Naive thymus-derived CD4-positive, alpha-beta T cell (primary cell): Measurements from ENCODE around the gene CFAP299. TPM values are rescaled to one million over a fixed set of nuclear protein-coding genes. Genes with fewer than 3 reads are reported as not detected.

ENCODE experiments used
- ATAC-seq: fragments of 150-1000 bp; cut with Tn5 transposase; 2 replicates; pipeline ENCODE4 v1.10.0; 2021; ENCODE audit warnings: mild to moderate bottlenecking, moderate library complexity
- CTCF ChIA-PET: fragments of 350-600 bp; sonication (Branson Sonifier 250); formaldehyde crosslinking; loops from one replicate; lab custom pipeline; 2021; ENCODE audit warnings: antibody characterized with exemption; lab: Charles Lee
- POLR2A ChIA-PET: fragments of 350-600 bp; sonication (Branson Sonifier 250); formaldehyde crosslinking; loops from one replicate; lab custom pipeline; 2021; ENCODE audit warnings: antibody characterized with exemption, inconsistent platforms; lab: Charles Lee
- DNase-seq, 9 donors: peaks; one replicate each; pipeline versions ENCODE4 v3.0.0 to v3.0.0-alpha.2; 2020 to 2022; ENCODE audit warnings: mixed read lengths in 1 of 9
- H3K27ac ChIP-seq: one replicate; pipeline ENCODE4 v1.7.0; 2013; ENCODE audit warnings: mild to moderate bottlenecking, low read depth, low read length, moderate library complexity
- H3K27me3 ChIP-seq, 2 donors: one replicate each; pipeline ENCODE4 v1.7.0; 2013; ENCODE audit warnings: low read length in 2 of 2, mild to moderate bottlenecking in 2 of 2, moderate library complexity in 2 of 2; ENCODE audit not compliant: control insufficient read depth in 2 of 2, insufficient read depth in 2 of 2
- H3K36me3 ChIP-seq, 3 experiments: 1 replicate in 2 of 3; 2 replicates in 1 of 3; pipeline ENCODE4 v1.7.0; 2013; ENCODE audit warnings: low read length in 3 of 3, mild to moderate bottlenecking in 3 of 3, moderate library complexity in 1 of 3; ENCODE audit not compliant: insufficient read depth in 3 of 3, control insufficient read depth in 2 of 3
- H3K4me1 ChIP-seq, 2 donors: one replicate each; pipeline ENCODE4 v1.7.0; 2013; ENCODE audit warnings: low read length in 2 of 2, mild to moderate bottlenecking in 2 of 2, moderate library complexity in 1 of 2; ENCODE audit not compliant: control insufficient read depth in 2 of 2, insufficient read depth in 2 of 2
- H3K4me3 ChIP-seq: 2 replicates; pipeline ENCODE4 v1.7.0; 2013; ENCODE audit warnings: mild to moderate bottlenecking, low read length
- H3K9me3 ChIP-seq, 3 experiments: 1 replicate in 2 of 3; 2 replicates in 1 of 3; pipeline ENCODE4 v1.7.0; 2013; ENCODE audit warnings: low read length in 3 of 3; ENCODE audit not compliant: control insufficient read depth in 2 of 3
- H3K27ac Mint-ChIP-seq, 9 donors: one replicate each; pipeline ENCODE4 v1.8.0; 2020 to 2022; ENCODE audit warnings: mixed read lengths in 9 of 9, mild to moderate bottlenecking in 8 of 9, moderate library complexity in 5 of 9, inconsistent platforms in 2 of 9
- H3K27me3 Mint-ChIP-seq, 5 donors: one replicate each; pipeline ENCODE4 v1.8.0; 2021 to 2022; ENCODE audit warnings: mixed read lengths in 5 of 5, mild to moderate bottlenecking in 1 of 5
- H3K36me3 Mint-ChIP-seq, 5 donors: one replicate each; pipeline ENCODE4 v1.8.0; 2020 to 2022; ENCODE audit warnings: mixed read lengths in 5 of 5, mild to moderate bottlenecking in 3 of 5, inconsistent platforms in 1 of 5
- H3K4me1 Mint-ChIP-seq, 7 donors: one replicate each; pipeline ENCODE4 v1.8.0; 2020 to 2022; ENCODE audit warnings: mixed read lengths in 7 of 7, mild to moderate bottlenecking in 3 of 7, inconsistent platforms in 1 of 7
- H3K4me3 Mint-ChIP-seq, 10 donors: one replicate each; pipeline ENCODE4 v1.8.0; 2020 to 2022; ENCODE audit warnings: mild to moderate bottlenecking in 10 of 10, mixed read lengths in 10 of 10, moderate library complexity in 6 of 10, inconsistent platforms in 2 of 10
- H3K9me3 Mint-ChIP-seq, 11 donors: one replicate each; pipeline ENCODE4 v1.8.0; 2020 to 2022; ENCODE audit warnings: mixed read lengths in 11 of 11, mild to moderate bottlenecking in 4 of 11, inconsistent platforms in 1 of 11, moderate library complexity in 1 of 11
- intact Hi-C, 2 donors: fragments of 100-400 bp; cut with micrococcal nuclease; formaldehyde crosslinking; loops; one replicate each; pipeline ENCODE4 v1.15.1; 2023
- polyA plus RNA-seq, 2 donors: library from polyadenylated mRNA; unstranded; fragments of 300-500 nt; fragmentation: Illumina TruSeq; gene quantifications; one replicate each; pipeline ENCODE4 v1.2.3, GENCODE V29; 2021
- total RNA-seq, 6 experiments: library from RNA in 5 of 6; stranded (reverse) in 5 of 6; gene quantifications; 1 replicate in 5 of 6; 2 replicates in 1 of 6; pipeline ENCODE4 v1.2.3 and lab custom pipeline; 2021 to 2026

Gene CFAP299
- total and polyA plus RNA-seq, 7 experiments from 2014 or later: not detected

GRCh38 chr4:80374180-80374579, 38.6 kb downstream of the CFAP299 start:
- Mint-ChIP-seq H3K27ac (no peak overlapping the region), H3K9me3 (peaks cover 2 to 67% (median 20%) of the 10 kb centered on the region in 11 donors), H3K27me3 (no peaks in the 10 kb centered on the region), H3K4me3 (no peak overlapping the region), H3K4me1 (peaks cover 0 to 5% (median 0%) of the 10 kb centered on the region in 7 donors), H3K36me3 (peaks cover 0 to 26% (median 21%) of the 10 kb centered on the region in 5 donors)
- Histone ChIP-seq H3K9me3 (peaks cover 0 to 12% (median 0%) of the 10 kb centered on the region in 3 experiments), H3K36me3 (no peaks in the 10 kb centered on the region), H3K27ac (no peak overlapping the region), H3K4me1 (no peaks in the 10 kb centered on the region), H3K27me3 (no peaks in the 10 kb centered on the region), H3K4me3 (no peak overlapping the region)
- ATAC-seq (no peak), DNase-seq (no peak)
- ChIA-PET POLR2A (no interaction called here), CTCF (interaction anchor here (1.0 kb wide), 1 partner anchor 12 kb away, joined by 4 read pairs; no protein-coding TSS in a partner anchor)
- intact Hi-C loops: no loop called here

DNA sequence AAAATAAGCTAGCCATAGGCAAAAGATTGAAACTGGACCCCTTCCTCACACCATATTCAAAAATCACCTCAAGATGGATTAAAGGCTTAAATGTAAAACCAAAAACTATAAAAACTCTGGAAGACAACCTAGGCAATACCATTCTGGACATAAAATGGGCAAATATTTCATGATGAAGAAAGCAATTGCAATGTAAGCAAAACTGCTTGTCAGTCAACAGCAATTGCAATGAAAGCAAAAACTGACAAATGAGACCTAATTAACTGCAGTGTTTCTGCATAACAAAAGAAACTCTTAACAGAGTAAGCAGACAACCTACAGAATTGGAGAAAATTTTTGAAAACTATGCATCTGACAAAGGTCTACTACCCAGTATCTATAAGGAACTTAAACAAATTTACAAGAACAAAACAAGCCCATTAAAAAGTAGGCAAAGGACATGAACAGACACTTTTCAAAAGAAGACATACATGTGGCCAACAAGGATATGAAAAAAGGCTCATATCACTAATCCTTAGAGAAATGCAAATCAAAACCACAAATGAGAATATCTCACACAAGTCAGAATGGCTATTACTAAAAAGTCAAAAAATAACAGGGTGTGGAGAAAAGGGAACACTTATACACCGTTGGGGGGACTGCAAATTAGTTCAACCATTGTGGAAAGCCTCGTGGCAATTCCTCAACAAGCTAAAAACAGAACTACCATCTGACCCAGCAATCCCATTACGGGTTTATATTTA, 46.7 kb downstream of the CFAP299 start:
- DNase-seq: no peak
- H3K36me3 Mint-ChIP-seq: peaks cover 0 to 15% (median 7%) of the 10 kb centered on the region in 5 donors
- intact Hi-C loops: no loop called here
- Histone ChIP-seq H3K27ac (no peak overlapping the region), H3K4me3 (no peak overlapping the region), H3K27me3 (no peaks in the 10 kb centered on the region), H3K9me3 (no peaks in the 10 kb centered on the region), H3K4me1 (no peaks in the 10 kb centered on the region), H3K36me3 (no peaks in the 10 kb centered on the region)
- peaks cover 0 to 4% (median 0%) of the 10 kb centered on the region in 5 donors for H3K27me3 Mint-ChIP-seq
- peaks cover 0 to 5% (median 0%) of the 10 kb centered on the region in 7 donors for H3K4me1 Mint-ChIP-seq
- H3K4me3 Mint-ChIP-seq: no peak overlapping the region
- ATAC-seq: no peak
- peaks cover 2 to 24% (median 9%) of the 10 kb centered on the region in 11 donors for H3K9me3 Mint-ChIP-seq
- POLR2A ChIA-PET: no interaction called here
- CTCF ChIA-PET: no interaction called here
- H3K27ac Mint-ChIP-seq: peak overlapping the region in 1 of 9 donors; percentile 14

DNA sequence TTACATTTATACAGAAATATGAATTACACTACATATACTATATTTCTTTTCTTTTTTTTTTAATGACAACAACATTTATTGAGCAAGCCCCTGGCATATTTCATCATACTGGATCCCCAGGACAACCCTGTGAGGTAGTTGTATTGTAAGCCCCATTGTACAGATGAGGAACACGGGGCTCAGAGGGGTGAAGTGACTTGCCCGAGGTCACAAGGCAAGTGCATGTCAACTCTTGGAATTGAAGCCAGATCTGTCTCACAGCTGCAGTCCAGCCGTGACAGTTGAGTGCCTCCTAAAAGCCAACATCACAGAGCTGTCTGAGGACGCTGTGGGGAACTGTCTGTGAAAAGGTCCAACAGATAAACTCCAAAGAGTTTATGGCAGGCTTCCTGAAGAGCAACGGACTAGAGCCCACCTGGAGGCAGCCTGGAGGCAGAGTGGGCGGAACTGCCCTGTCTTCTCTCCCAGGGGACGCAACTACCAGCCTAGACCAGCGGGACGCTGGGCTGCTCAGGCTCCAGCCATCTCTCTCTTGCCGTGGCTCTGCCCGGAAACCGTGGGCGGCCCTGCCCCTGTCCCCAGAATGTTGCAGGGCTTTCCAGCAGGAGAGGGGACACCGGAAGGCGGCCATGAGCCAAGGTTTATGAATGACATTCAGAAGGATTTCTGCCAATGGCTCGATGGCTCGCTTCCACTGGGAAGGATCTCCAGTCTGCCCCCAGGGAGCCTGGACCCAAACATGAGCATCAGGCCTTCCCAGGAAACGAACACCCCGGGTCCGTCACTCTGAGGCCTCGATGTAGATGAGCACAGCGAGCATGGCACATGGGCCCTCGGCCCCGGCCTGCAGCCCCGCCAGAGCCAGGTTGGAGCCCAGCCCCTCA, 50.1 kb downstream of the CFAP299 start:
- Histone ChIP-seq H3K36me3 (no peaks in the 10 kb centered on the region), H3K27me3 (no peaks in the 10 kb centered on the region), H3K4me3 (no peak overlapping the region), H3K4me1 (no peaks in the 10 kb centered on the region), H3K9me3 (no peaks in the 10 kb centered on the region), H3K27ac (no peak overlapping the region)
- DNase-seq: no peak
- CTCF ChIA-PET: no interaction called here
- H3K36me3 Mint-ChIP-seq: peaks cover 0 to 9% (median 4%) of the 10 kb centered on the region in 5 donors
- H3K27ac Mint-ChIP-seq: no peak overlapping the region
- H3K27me3 Mint-ChIP-seq: peaks cover 0 to 4% (median 0%) of the 10 kb centered on the region in 5 donors
- H3K4me1 Mint-ChIP-seq: peaks cover 0 to 5% (median 0%) of the 10 kb centered on the region in 7 donors
- no peak overlapping the region for H3K4me3 Mint-ChIP-seq
- intact Hi-C loops: no loop called here
- H3K9me3 Mint-ChIP-seq: peaks cover 0 to 16% (median 6%) of the 10 kb centered on the region in 11 donors
- no peak for ATAC-seq
- POLR2A ChIA-PET: no interaction called here

GRCh38 chr4:80386281-80386886, 50.9 kb downstream of the CFAP299 start:
- H3K27ac Mint-ChIP-seq: no peak overlapping the region
- H3K36me3 ChIP-seq: no peaks in the 10 kb centered on the region
- intact Hi-C loops: no loop called here
- peaks cover 0 to 15% (median 6%) of the 10 kb centered on the region in 11 donors for H3K9me3 Mint-ChIP-seq
- DNase-seq (no peak), ATAC-seq (no peak)
- ChIA-PET CTCF (no interaction called here), POLR2A (no interaction called here)
- peaks cover 0 to 4% (median 0%) of the 10 kb centered on the region in 5 donors for H3K27me3 Mint-ChIP-seq
- H3K27me3 ChIP-seq: no peaks in the 10 kb centered on the region
- H3K4me3 Mint-ChIP-seq: no peak overlapping the region
- H3K9me3 ChIP-seq: no peaks in the 10 kb centered on the region
- H3K4me3 ChIP-seq: no peak overlapping the region
- peaks cover 0 to 5% (median 0%) of the 10 kb centered on the region in 7 donors for H3K4me1 Mint-ChIP-seq
- no peak overlapping the region for H3K27ac ChIP-seq
- H3K36me3 Mint-ChIP-seq: peaks cover 0 to 5% (median 4%) of the 10 kb centered on the region in 5 donors
- H3K4me1 ChIP-seq: no peaks in the 10 kb centered on the region

- peaks cover 0 to 3% (median 0%) of the 10 kb centered on the region in 5 donors for H3K36me3 Mint-ChIP-seq
These were observed 52.1 kb downstream of the CFAP299 start for GRCh38 chr4:80387390-80388283.

DNA sequence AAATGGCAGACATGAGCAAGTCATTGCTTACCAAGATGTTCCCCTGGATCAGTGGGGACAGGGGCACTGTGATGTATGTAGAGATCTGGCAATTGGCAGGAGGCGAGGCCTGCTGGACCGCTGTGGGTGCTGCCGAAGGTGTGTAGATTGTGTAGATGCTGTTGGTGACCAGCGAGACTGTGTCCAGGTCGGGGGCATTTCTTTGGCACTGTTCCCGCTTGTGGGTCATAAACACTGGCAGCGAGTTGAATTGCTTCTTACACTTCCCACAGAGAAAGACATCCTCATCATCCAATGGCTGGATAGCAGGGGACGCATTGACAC, 52.7 kb downstream of the CFAP299 start:
- Mint-ChIP-seq H3K4me1 (no peaks in the 10 kb centered on the region), H3K9me3 (peaks cover 0 to 4% (median 0%) of the 10 kb centered on the region in 11 donors), H3K27me3 (peaks cover 0 to 4% (median 0%) of the 10 kb centered on the region in 5 donors), H3K36me3 (no peaks in the 10 kb centered on the region), H3K27ac (no peak overlapping the region), H3K4me3 (no peak overlapping the region)
- POLR2A ChIA-PET: no interaction called here
- no peak overlapping the region for H3K4me3 ChIP-seq
- ATAC-seq: no peak
- CTCF ChIA-PET: no interaction called here
- DNase-seq: no peak
- no peaks in the 10 kb centered on the region for H3K9me3 ChIP-seq
- H3K36me3 ChIP-seq: no peaks in the 10 kb centered on the region
- H3K4me1 ChIP-seq: no peaks in the 10 kb centered on the region
- intact Hi-C loops: no loop called here
- no peak overlapping the region for H3K27ac ChIP-seq
- no peaks in the 10 kb centered on the region for H3K27me3 ChIP-seq

More at GRCh38 chr4:80387390-80388283, 52.1 kb downstream of the CFAP299 start:
- Mint-ChIP-seq H3K27me3 (peaks cover 0 to 4% (median 0%) of the 10 kb centered on the region in 5 donors), H3K4me1 (no peaks in the 10 kb centered on the region), H3K27ac (no peak overlapping the region), H3K4me3 (no peak overlapping the region), H3K9me3 (peaks cover 0 to 7% (median 0%) of the 10 kb centered on the region in 11 donors)
- Histone ChIP-seq H3K9me3 (no peaks in the 10 kb centered on the region), H3K4me1 (no peaks in the 10 kb centered on the region), H3K27me3 (no peaks in the 10 kb centered on the region), H3K36me3 (no peaks in the 10 kb centered on the region), H3K27ac (no peak overlapping the region), H3K4me3 (no peak overlapping the region)
- ATAC-seq (peak; percentile 18), DNase-seq (no peak)
- CTCF ChIA-PET: interaction anchor here (0.7 kb wide), 1 partner anchor 22 kb away, joined by 4 read pairs; no protein-coding TSS in a partner anchor
- POLR2A ChIA-PET: no interaction called here
- intact Hi-C loops: no loop called here
